SHP77 treated with DMSO at 0.1 percent for 48 hours (cell line): ENCODE data around the gene BICD1.
"Not testable (repeated sequence)": the region's sequence is repeated elsewhere in the genome, so short reads cannot be mapped to it uniquely, and the experiment has no call there.

Source experiments
- DNase-seq: peaks from one replicate; lab custom pipeline; 2025; lab: John Stamatoyannopoulos, UW

The BICD1 gene

GRCh38 chr12:32248441-32249140 lies 141.9 kb downstream of the BICD1 start:
- DNase-seq: no peak

- no peak for DNase-seq
Measured at GRCh38 chr12:32249777-32250176, 143.1 kb downstream of the BICD1 start.

- DNase-seq: no peak
Measured at GRCh38 chr12:32252199-32253073, 145.8 kb downstream of the BICD1 start.

GRCh38 chr12:32253154-32253790 lies 146.6 kb downstream of the BICD1 start:
- DNase-seq: no peak

DNA sequence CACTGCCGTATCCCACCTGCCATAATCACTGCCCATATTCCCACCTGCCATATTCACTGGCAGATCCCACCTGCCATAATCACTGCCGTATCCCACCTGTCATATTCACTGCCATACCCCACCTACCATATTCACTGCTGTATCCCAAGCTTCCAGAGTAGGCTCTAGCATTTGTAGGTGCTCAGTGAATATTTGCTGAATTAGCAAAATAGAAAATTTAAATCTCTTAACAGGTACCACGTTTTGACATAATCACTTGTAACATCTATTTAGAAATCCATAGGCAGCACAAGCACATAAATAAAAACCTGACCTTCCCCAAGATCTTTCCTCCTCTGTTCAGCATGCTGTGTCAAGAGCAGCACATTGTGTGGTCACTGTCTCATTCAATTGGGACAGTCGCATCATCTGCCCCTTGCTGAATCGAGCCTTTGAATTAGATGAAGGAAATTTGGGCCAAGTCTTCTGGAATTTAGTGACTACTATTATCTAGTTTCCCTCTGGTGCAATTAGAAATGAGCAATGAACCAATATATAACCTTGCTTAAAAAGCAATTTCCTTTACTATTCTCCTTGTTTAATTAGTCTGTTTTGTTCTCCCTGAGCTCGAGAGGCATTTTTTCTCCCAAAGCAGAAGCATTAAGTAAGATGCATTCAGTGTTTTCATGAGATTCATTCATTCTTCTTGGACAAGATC lies 147.8 kb downstream of the BICD1 start:
- DNase-seq: no peak

DNA sequence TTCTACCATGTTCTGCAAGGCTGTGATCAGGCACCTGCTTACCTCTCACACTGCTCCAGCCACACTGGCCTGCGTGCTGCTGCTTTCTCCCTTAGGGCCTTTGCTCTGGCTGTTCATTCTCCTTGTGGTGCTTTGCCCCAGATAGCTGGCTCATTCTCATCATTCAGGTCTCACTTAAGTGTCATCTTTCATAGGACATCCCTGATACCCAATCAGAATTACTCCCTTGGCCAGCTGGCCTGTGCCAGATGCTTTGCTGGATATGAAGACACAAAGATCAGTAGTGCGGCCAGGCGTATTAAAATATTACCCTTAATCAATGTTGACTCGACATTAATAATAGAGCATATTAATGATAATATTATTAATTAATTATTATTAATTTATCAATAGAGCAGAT lies 148.9 kb downstream of the BICD1 start:
- DNase-seq: no peak

DNA sequence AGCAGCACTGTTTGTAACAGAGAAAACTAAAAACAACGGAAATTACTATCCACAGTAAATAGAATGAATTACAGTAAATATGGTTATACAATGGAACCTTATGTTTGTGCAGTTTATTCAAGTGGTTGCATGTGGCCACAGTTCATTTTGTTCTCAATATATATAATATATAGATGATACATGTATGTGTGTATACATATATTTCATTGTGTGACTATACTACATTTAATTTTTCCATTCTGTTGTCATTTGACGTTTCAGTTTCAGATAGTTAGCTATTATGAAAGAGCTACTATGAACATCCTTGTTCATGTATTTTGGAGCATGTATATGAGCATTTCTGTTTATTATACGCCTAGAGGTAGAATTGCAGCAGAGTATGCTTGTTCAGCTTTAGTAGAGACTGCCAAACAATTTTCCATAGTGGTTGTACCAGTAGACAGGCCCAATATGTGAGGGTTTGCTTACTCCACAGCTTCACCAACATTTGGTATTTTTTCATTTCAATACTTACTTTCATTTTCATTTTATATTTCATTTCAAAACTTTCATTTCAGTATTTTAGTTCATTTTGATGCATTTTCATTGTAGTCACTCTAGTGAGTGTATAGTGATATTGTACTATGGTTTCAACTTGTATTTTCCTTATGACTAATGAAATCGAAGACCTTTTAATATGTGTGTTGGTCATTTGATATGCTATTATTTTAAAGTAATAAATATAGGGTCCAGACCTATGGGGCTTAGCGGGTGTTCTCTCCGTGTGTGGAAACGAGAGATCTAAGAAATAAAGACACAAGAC lies 151.2 kb downstream of the BICD1 start:
- DNase-seq: no peak

GRCh38 chr12:32260696-32261095 lies 154.0 kb downstream of the BICD1 start:
- DNase-seq: no peak

- no peak for DNase-seq
Measured at GRCh38 chr12:32261638-32262037, 155.0 kb downstream of the BICD1 start.

DNA sequence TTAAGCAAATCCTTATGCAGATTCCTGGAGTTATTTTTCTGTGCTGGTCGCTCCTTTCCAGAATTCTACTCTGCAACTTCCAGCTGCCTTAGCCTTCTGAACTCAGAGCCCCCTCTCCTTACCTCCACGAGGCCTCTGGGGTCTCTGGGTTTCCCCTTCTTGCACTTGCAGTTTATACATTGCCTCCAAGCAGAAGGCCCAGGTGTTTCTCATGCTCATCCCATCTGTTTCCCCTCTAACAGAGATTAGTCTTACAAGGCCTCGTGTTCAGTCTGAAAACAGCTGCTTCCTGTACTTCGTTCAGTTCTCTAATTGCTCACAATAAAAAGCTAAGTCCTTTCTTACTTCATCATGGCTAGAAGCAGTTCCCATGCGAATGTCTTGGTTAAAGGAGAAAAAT lies 158.3 kb downstream of the BICD1 start:
- DNase-seq: peak; percentile 6

DNA sequence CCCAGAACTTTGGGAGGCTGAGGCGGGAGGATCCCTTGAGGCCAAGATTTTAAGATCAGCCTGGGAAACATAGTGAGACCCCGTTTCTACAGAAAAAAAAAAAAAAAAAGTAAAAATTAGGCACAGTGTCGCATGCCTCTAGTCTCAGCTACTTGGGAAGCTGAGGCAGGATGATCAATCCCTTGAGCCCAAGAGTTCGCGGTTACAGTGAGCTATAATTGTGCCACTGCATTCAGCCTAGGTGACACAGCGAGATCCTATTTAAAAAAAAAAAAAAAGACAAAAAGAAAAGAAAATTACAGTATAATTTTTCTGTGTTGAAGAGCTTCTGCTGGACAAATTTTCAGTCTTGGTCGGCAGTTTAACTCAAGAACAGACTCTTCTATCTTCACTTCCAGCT lies 158.8 kb downstream of the BICD1 start:
- no peak for DNase-seq

- no peak for DNase-seq
Measured at GRCh38 chr12:32265951-32266350, 159.3 kb downstream of the BICD1 start.

- DNase-seq: no peak
Measured at GRCh38 chr12:32266756-32267155, 160.1 kb downstream of the BICD1 start.

DNA sequence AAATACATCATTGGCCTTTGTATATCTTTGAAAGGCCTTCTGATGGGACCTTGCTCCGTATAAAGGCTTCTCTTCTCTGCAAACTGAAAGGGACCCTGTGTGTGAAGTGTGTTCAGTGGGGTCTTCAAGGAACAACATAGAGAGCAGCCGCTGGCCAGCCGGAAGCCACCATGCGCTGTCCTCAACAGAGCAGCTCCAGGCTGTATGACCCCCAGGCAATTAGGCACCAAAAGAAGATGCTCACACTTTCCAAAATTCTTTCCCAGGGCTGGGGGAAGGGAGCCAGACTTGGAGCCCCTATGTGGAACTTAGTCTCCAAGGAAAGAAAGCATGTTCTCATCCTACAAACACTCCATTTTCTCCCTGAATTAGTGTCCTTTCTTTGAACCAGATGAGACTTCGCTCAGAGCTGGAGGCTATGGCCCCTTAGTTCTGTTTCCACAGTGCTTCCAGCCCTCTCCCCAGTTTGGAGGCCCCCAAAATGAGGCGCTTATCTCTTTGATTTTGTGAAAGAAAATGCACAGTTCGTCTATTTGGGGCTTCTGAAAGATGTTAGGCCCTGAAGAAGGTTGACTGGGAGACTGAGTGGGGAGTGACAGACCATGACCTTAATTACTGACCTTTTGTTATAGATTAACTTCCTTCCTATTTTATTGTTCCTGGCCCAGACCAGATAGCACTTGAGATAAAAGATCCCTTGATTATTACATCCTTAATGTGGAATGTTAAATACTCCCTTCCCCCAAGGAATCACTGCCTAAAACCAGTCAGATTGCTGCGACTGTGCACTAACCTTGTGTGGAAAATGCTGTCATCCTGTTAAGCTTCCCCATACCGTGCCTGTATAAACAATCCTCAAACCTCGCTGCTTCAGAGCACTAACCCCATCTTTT lies 164.4 kb downstream of the BICD1 start:
- no peak for DNase-seq

GRCh38 chr12:32272465-32272864 lies 165.8 kb downstream of the BICD1 start:
- DNase-seq: no peak

DNA sequence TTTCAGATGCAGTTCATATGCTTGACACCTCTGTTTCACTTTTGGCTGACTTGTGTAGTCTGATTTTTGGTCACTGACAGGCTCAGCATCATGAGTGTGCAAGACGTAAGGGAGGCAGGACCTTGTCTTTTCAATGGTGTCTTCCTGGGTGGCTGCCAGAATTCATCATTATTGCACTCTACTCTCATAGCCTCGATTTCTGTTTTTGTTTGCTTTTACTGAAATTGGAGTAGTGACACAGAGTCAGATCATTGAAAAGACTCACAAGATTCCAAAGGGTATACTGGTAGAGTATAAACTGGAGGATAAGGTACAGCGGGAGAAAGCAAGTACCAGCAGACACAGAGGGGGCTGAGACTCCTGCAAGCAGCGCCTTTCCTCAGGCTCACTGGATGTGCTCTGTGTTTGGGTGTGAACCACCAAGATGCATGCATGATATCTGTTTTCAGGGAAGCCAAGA lies 166.4 kb downstream of the BICD1 start:
- DNase-seq: no peak

DNA sequence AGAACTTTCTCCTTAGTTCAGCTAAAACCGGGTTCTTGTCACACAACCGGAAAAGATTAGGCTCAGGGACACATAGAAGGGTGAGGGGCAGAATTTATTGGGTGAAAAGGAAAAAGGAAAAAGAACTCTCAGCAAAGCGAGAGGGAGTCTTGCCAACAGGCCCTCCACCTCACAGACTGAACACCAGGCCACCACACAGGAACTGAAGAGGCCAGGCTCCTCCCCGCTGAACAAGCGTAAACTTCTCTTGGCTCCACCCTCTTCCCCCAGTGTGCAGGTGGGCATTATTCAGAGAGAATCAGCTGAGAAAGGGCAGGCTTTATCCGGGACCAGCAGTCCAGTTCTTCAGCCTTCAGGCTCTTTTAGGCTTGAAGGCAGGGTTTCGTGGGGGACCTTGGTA lies 167.1 kb downstream of the BICD1 start:
- no peak for DNase-seq

DNA sequence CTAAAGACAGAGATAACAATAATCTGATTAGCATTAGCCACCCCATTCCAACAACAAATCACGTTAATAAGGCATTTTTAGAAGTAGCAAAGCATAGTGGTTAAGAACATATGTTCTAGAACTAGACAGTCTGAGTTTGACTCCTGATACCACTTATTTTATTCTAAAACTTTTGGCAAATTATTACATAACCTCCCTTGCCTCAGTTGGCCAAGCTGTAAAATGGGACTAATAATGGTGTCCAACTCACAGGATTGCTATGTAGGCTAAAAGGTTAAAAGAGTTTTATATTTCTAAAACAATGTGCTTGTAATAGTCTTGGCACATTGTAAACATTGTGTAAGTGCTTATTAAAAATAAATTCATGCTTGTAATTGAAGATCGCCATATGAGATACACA lies 168.0 kb downstream of the BICD1 start:
- DNase-seq: no peak

DNA sequence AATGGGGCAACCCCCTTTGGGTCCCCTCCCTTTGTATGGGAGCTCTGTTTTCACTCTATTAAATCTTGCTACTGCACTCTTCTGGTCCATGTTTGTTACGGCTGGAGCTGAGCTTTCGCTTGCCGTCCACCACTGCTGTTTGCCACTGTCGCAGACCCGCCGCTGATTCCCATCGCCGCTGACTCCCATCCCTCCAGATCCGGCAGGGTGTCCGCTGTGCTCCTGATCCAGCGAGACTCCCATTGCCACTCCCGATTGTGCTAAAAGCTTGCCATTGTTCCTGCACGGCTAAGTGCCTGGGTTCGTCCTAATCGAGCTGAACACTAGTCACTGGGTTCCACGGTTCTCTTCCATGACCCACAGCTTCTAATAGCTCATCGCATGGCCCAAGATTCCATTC lies 168.9 kb downstream of the BICD1 start:
- not testable (repeated sequence) for DNase-seq

DNA sequence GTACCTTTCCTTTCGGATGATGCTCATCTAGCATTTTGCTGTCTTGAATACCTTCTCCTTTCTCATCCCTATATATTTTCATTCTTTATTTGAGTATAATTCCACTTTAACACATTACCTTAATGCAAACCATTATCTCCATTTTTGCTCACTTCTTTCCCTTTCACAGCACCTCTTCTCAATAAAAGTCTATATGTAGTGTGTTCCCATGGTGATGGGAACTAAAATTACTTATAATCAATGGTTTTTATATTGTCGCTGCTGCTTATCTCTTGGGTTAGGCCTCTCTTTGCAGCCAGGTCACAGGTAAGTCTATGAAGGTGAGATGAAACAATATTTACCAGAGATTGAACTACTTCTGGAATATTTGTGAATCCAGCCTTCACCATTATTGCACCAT lies 171.1 kb downstream of the BICD1 start:
- DNase-seq: no peak
